ENCODE results near the gene HNRNPA1L2.
A peak's percentile ranks its signal among the peaks of the same experiment; 100 is the strongest.
"Not testable (repeated sequence)": the region's sequence is repeated elsewhere in the genome, so short reads cannot be mapped to it uniquely, and the experiment has no call there.

The HNRNPA1L2 gene

GRCh38 chr13:52642131-52642530 lies at the start of gene HNRNPA1L2:
HNRNPA1L2 (plus strand) TSS chr13:52642431; CDS start chr13:52642493, 62 bp downstream.
- no peak for DNase-seq

GRCh38 chr13:52593175-52593574 lies 49.1 kb upstream of the HNRNPA1L2 start:
- not testable (repeated sequence) for DNase-seq

GRCh38 chr13:52593812-52594211 lies 48.4 kb upstream of the HNRNPA1L2 start:
- not testable (repeated sequence) for DNase-seq

- not testable (repeated sequence) for DNase-seq
Observed at GRCh38 chr13:52594295-52594694, 47.9 kb upstream of the HNRNPA1L2 start.

GRCh38 chr13:52597676-52598075 lies 44.6 kb upstream of the HNRNPA1L2 start:
- DNase-seq = no peak

GRCh38 chr13:52599037-52599847 lies 43.0 kb upstream of the HNRNPA1L2 start:
- DNase-seq = no peak

- DNase-seq = no peak
Observed at GRCh38 chr13:52599848-52600603, 42.2 kb upstream of the HNRNPA1L2 start.

- no peak for DNase-seq
Observed at GRCh38 chr13:52600666-52601065, 41.6 kb upstream of the HNRNPA1L2 start.

- DNase-seq = not testable (repeated sequence)
Observed at GRCh38 chr13:52603316-52603715, 38.9 kb upstream of the HNRNPA1L2 start.

GRCh38 chr13:52606126-52606525 lies 36.1 kb upstream of the HNRNPA1L2 start:
- not testable (repeated sequence) for DNase-seq

- not testable (repeated sequence) for DNase-seq
Observed at GRCh38 chr13:52606795-52607194, 35.4 kb upstream of the HNRNPA1L2 start.

- DNase-seq = not testable (repeated sequence)
Observed at GRCh38 chr13:52608184-52608583, 34.0 kb upstream of the HNRNPA1L2 start.

- DNase-seq = not testable (repeated sequence)
Observed at GRCh38 chr13:52609013-52609606, 33.1 kb upstream of the HNRNPA1L2 start.

- not testable (repeated sequence) for DNase-seq
Observed at GRCh38 chr13:52610158-52610557, 32.1 kb upstream of the HNRNPA1L2 start.

GRCh38 chr13:52615134-52615801 lies 27.0 kb upstream of the HNRNPA1L2 start:
- no peak for DNase-seq

GRCh38 chr13:52615812-52616211 lies 26.4 kb upstream of the HNRNPA1L2 start:
- DNase-seq = no peak

GRCh38 chr13:52617070-52618060 lies 24.9 kb upstream of the HNRNPA1L2 start:
- DNase-seq = peak; percentile 47

- not testable (repeated sequence) for DNase-seq
Observed at GRCh38 chr13:52631083-52631690, 11.0 kb upstream of the HNRNPA1L2 start.

GRCh38 chr13:52638666-52639328 lies 3.4 kb upstream of the HNRNPA1L2 start:
- DNase-seq = no peak

- no peak for DNase-seq
Observed at GRCh38 chr13:52644108-52644507, 1.9 kb downstream of the HNRNPA1L2 start.

- DNase-seq = no peak
Observed at GRCh38 chr13:52646967-52647366, 4.7 kb downstream of the HNRNPA1L2 start.
